ENCODE data around the gene LIN28B. TPM values are rescaled to one million over a fixed set of nuclear protein-coding genes. Genes with fewer than 3 reads are reported as not detected.
"Not testable (repeated sequence)": the region's sequence is repeated elsewhere in the genome, so short reads cannot be mapped to it uniquely, and the experiment has no call there.

Gene LIN28B
- total and polyA plus RNA-seq, 7 donors = not detected

DNA sequence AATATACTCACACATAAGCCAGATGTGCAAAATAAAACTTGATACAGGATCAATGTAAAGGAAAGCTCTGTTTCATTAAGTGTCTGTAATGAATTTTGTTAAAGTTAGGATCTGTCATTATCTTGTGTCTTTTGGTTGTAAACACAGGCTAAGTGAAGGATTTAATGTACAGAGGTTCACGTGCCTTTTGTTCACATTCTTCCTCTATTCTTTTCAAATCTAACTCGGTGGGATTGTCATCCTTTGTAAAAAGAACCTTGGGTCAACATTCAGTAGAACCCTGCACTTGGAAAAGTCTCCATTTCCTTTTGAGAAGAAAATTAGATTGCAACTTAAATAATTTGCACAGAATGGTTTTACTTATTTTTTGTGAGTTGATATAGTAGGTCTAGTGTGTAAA is 7.7 kb upstream of the LIN28B start:
- ATAC-seq = no peak
- 37 to 50% (median 43%) methylated on average over 2 of the region's 2 CpGs for whole genome bisulfite sequencing, 3 donors
- peaks cover 8 to 71% (median 8%) of the 10 kb centered on the region in 3 donors for H3K27me3 ChIP-seq (ENCODE audit: insufficient read depth in 3 of 3, low read length in 2 of 3)
- DNase-seq = no peak
- no peak for TF ChIP-seq CTCF (IDR thresholded peaks at IDR 0.05)
- no peak overlapping the region for H3K27ac ChIP-seq
- H3K36me3 ChIP-seq (ENCODE audit: insufficient read depth in 1 of 2, low read depth in 1 of 2) = no peaks in the 10 kb centered on the region
- H3K9me3 ChIP-seq = no peaks in the 10 kb centered on the region
- H3K4me3 ChIP-seq = no peak overlapping the region
- intact Hi-C loops (cut with DNase I) = no loop called here
- no peaks in the 10 kb centered on the region for H3K4me1 ChIP-seq

DNA sequence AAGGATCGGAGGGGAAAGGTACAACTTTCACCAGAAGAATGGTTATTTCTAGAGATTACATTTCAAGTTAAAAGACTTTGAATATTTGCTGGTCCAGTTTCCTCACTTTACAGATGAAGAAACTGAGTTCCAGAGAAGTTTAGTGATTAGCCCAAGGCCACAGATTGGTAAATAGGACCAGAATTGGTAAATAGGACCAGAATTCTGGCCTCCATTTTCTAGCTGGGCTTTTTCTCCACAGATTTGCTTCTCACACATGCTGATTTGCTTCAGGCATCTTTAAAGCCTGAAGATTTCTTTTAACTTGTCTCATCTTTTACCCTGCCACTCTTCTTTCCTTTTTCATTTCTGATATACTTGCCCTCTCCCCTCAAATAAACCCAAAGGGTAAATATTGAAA is 5.2 kb upstream of the LIN28B start:
- Histone ChIP-seq H3K27me3 (ENCODE audit: insufficient read depth in 3 of 3, low read length in 2 of 3) (peaks cover 13 to 77% (median 13%) of the 10 kb centered on the region in 3 donors), H3K36me3 (ENCODE audit: insufficient read depth in 1 of 2, low read depth in 1 of 2) (no peaks in the 10 kb centered on the region), H3K4me1 (no peaks in the 10 kb centered on the region), H3K27ac (no peak overlapping the region), H3K9me3 (no peaks in the 10 kb centered on the region), H3K4me3 (no peak overlapping the region)
- ATAC-seq (no peak), DNase-seq (no peak)
- intact Hi-C loops (cut with DNase I) = no loop called here
- TF ChIP-seq CTCF (IDR thresholded peaks at IDR 0.05) = no peak
- WGBS, 3 donors = 63 to 67% (median 63%) methylated on average over 1 of the region's 1 CpG

DNA sequence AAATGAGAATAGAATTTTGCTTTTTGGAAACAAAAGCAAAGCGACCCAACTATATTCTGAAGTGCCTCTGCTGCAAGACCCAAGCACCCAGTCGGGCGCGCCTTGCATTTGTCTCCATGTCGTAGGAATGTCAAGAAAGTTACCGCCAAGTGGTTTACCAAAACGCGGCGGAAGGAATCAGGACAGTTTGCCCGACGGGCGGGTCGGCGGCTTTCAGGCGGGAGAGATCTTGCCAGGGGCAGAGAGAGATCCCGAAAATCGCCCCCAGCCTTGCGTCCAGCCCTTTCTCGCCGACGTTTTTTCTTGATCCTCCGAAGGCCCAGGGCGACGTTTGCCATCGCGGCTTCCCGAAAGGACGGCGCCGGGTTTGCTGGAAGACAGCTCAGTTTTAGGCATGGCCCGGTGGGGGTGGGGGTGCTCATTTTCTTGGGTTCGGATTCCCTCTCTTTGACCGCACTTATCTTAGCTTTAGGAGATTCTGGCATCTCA is 4.0 kb upstream of the LIN28B start:
- ATAC-seq = no peak
- peaks cover 15 to 81% (median 16%) of the 10 kb centered on the region in 3 donors for H3K27me3 ChIP-seq (ENCODE audit: insufficient read depth in 3 of 3, low read length in 2 of 3)
- WGBS, 3 donors = 10 to 19% (median 17%) methylated on average over 33 of the region's 33 CpGs
- no peak for TF ChIP-seq CTCF (IDR thresholded peaks at IDR 0.05)
- H3K9me3 ChIP-seq = no peaks in the 10 kb centered on the region
- H3K4me1 ChIP-seq = no peaks in the 10 kb centered on the region
- no peak overlapping the region for H3K27ac ChIP-seq
- intact Hi-C loops (cut with DNase I) = no loop called here
- no peak for DNase-seq
- no peak overlapping the region for H3K4me3 ChIP-seq
- no peaks in the 10 kb centered on the region for H3K36me3 ChIP-seq (ENCODE audit: insufficient read depth in 1 of 2, low read depth in 1 of 2)

GRCh38 chr6:104953400-104954189 is 3.3 kb upstream of the LIN28B start:
- H3K27ac ChIP-seq; H3K36me3 ChIP-seq (ENCODE audit: insufficient read depth in 1 of 2, low read depth in 1 of 2); H3K4me1 ChIP-seq; DNase-seq; H3K9me3 ChIP-seq; ATAC-seq; intact Hi-C loops (cut with DNase I); H3K4me3 ChIP-seq: not testable (repeated sequence)
- WGBS, 3 donors = 11 to 14% (median 12%) methylated on average over 18 to 22 of the region's 22 CpGs
- H3K27me3 ChIP-seq (ENCODE audit: insufficient read depth in 3 of 3, low read length in 2 of 3) = peaks cover 16 to 81% (median 18%) of the 10 kb centered on the region in 3 donors

DNA sequence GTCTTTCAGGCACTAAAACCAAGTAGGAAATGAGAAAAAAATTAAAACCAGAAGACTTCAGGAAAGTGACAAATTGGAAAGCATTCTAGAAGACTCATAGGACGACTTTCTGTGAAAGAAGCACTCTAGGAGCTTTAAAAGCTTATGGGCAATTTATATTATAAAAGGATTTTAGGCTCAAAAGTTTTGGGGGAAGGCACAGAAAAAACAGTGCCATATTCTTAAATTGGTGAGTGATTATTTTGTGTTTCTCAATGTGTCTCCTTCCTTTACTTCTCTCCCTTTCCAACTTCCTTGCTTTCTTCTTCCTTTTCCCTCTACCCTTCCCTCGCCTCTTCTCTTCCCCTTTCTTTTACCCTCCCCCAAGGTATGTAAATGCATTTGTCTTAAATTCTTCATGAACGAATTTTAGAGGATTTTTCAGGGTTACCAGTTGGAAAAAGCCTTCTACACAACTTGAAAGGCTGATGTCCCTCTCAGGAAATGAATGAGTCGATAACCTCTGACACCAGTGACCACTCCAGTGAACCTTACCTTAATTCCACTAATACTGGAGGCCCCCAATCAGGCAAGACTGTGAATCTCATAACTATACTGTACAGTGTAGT is 2.6 kb upstream of the LIN28B start:
- intact Hi-C loops (cut with DNase I) = no loop called here
- no peak for TF ChIP-seq CTCF (IDR thresholded peaks at IDR 0.05)

More for the DNA sequence above, 2.6 kb upstream of the LIN28B start:
- no peaks in the 10 kb centered on the region for H3K36me3 ChIP-seq (ENCODE audit: insufficient read depth in 1 of 2, low read depth in 1 of 2)
- DNase-seq = no peak
- no peak for ATAC-seq
- H3K27ac ChIP-seq = no peak overlapping the region
- no peaks in the 10 kb centered on the region for H3K9me3 ChIP-seq
- 40 to 46% (median 43%) methylated on average over 4 of the region's 4 CpGs for WGBS, 3 donors
- H3K4me1 ChIP-seq = no peaks in the 10 kb centered on the region
- H3K27me3 ChIP-seq (ENCODE audit: insufficient read depth in 3 of 3, low read length in 2 of 3) = peaks cover 16 to 86% (median 18%) of the 10 kb centered on the region in 3 donors
- no peak overlapping the region for H3K4me3 ChIP-seq

All from psoas muscle (tissue), 8 donors.